ENCODE measurements around the gene AFP. TPM values are rescaled to one million over a fixed set of nuclear protein-coding genes. Genes with fewer than 3 reads are reported as not detected.
A peak's percentile ranks its signal among the peaks of the same experiment; 100 is the strongest.

Gene AFP
- total and polyA plus RNA-seq, 2 of the 13 experiments (the other 11 are each of a cell fraction or from before 2014, with no cell fraction given) = 9,434 to 13,105 TPM

- no peak for TF ChIP-seq GMEB2 (CRISPR knock-in tag; IDR thresholded peaks at IDR 0.05; ENCODE audit: low read depth)
- no peak for TF ChIP-seq MED1 (CRISPR knock-in tag; IDR thresholded peaks at IDR 0.05)
- no peak for TF ChIP-seq LRRFIP1 (CRISPR knock-in tag; conservative IDR thresholded peaks at IDR 0.05)
- no peak for TF ChIP-seq FOXO1 (CRISPR knock-in tag; IDR thresholded peaks at IDR 0.05)
- TF ChIP-seq POLR2A (IDR thresholded peaks at IDR 0.05; ENCODE audit: insufficient read depth in 1 of 2, low read depth in 2 of 2, low read length in 2 of 2) = peak; percentile 6 to 36; a peak in 2 of 4 replicates
- no peak for TF ChIP-seq CENPX (CRISPR knock-in tag; IDR thresholded peaks at IDR 0.05)
- no peak for TF ChIP-seq KLF12 (CRISPR knock-in tag; IDR thresholded peaks at IDR 0.05; ENCODE audit: borderline replicate concordance)
- no peak for TF ChIP-seq JUN (CRISPR knock-in tag; IDR thresholded peaks at IDR 0.05)
- TF ChIP-seq TP53 (CRISPR knock-in tag; conservative IDR thresholded peaks at IDR 0.05) = no peak
- no peak for TF ChIP-seq ZBTB44 (CRISPR knock-in tag; IDR thresholded peaks at IDR 0.05)
- TF ChIP-seq UBTF (CRISPR knock-in tag; IDR thresholded peaks at IDR 0.05) = no peak
- no peak for TF ChIP-seq BRD4 (CRISPR knock-in tag; IDR thresholded peaks at IDR 0.05)
- TF ChIP-seq ZNF737 (CRISPR knock-in tag; IDR thresholded peaks at IDR 0.05; ENCODE audit: borderline replicate concordance) = no peak
- no peak for TF ChIP-seq CAMTA2 (CRISPR knock-in tag; IDR thresholded peaks at IDR 0.05; ENCODE audit: borderline replicate concordance)
- TF ChIP-seq TOPORS (CRISPR knock-in tag; IDR thresholded peaks at IDR 0.05) = 0 out of 2 replicates have a peak, but pooled peaks have one; percentile 10
- no peak for TF ChIP-seq NCOR1 (IDR thresholded peaks at IDR 0.05; ENCODE audit: borderline replicate concordance, low read length)
- TF ChIP-seq NFAT5 (CRISPR knock-in tag; IDR thresholded peaks at IDR 0.05) = no peak
- TF ChIP-seq TBP (CRISPR knock-in tag; IDR thresholded peaks at IDR 0.05) = no peak
- no peak for TF ChIP-seq ZKSCAN1 (IDR thresholded peaks at IDR 0.05; ENCODE audit: low read length)
Observed at GRCh38 chr4:73414936-73415271, 21.1 kb upstream of the AFP start (continued).
